ENCODE data around the gene ZNF691.

ZNF691 gene, protein sequence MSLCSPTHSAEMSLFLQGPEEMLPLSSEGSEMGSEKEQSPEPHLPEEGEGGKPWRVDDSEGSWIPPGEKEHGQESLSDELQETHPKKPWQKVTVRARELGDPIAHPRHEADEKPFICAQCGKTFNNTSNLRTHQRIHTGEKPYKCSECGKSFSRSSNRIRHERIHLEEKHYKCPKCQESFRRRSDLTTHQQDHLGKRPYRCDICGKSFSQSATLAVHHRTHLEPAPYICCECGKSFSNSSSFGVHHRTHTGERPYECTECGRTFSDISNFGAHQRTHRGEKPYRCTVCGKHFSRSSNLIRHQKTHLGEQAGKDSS

GRCh38 chr1:42846257-42847110 is at the start of gene ZNF691:
Gene ZNF691 (plus strand): TSS chr1:42846613. CDS start chr1:42849659, 3,046 bp downstream.
- peak within 1 kb of the TSS; percentile 92 for H3K4me3 ChIP-seq (replicated peaks; ENCODE audit: low read depth, low read length)
- DNase-seq (ENCODE audit: extremely low read depth, insufficient read length), result peak; percentile 86
- H3K36me3 ChIP-seq (ENCODE audit: control insufficient read depth, insufficient read depth, low read length), result peaks cover 7% of the 10 kb centered on the region
- TF ChIP-seq, protein P1, sequence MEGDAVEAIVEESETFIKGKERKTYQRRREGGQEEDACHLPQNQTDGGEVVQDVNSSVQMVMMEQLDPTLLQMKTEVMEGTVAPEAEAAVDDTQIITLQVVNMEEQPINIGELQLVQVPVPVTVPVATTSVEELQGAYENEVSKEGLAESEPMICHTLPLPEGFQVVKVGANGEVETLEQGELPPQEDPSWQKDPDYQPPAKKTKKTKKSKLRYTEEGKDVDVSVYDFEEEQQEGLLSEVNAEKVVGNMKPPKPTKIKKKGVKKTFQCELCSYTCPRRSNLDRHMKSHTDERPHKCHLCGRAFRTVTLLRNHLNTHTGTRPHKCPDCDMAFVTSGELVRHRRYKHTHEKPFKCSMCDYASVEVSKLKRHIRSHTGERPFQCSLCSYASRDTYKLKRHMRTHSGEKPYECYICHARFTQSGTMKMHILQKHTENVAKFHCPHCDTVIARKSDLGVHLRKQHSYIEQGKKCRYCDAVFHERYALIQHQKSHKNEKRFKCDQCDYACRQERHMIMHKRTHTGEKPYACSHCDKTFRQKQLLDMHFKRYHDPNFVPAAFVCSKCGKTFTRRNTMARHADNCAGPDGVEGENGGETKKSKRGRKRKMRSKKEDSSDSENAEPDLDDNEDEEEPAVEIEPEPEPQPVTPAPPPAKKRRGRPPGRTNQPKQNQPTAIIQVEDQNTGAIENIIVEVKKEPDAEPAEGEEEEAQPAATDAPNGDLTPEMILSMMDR (IDR thresholded peaks at IDR 0.05; ENCODE audit: insufficient read depth, low read length, poor library complexity, severe bottlenecking), result peak; percentile 47
- H3K27me3 ChIP-seq (replicated peaks; ENCODE audit: control insufficient read depth, insufficient read depth, low read length), result no peaks in the 10 kb centered on the region

DNA sequence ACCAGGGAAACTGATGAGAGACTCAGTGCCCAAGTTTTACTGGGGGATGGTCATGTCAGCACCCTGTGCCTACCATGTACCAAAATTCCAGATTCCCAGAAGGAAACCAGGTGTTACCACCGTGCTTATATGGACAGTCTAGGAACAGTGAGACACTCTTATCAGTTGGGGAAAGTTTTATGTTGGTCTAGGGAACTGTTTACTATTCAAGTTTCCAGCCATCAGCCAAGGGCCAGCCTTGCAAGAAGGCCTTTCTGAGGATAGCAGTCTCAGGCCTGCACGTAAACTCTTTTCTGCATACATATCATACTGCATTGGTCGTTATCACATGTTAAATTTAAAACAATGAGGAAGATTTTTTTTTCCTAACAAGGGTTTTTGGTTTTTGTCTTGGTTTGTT is 49.0 kb upstream of the ZNF691 start:
- H3K36me3 ChIP-seq (ENCODE audit: control insufficient read depth, insufficient read depth, low read length), result no peaks in the 10 kb centered on the region
- no peaks in the 10 kb centered on the region for H3K27me3 ChIP-seq (replicated peaks; ENCODE audit: control insufficient read depth, insufficient read depth, low read length)
- no peak overlapping the region for H3K4me3 ChIP-seq (replicated peaks; ENCODE audit: low read depth, low read length)
- TF ChIP-seq, protein P1 (IDR thresholded peaks at IDR 0.05; ENCODE audit: insufficient read depth, low read length, poor library complexity, severe bottlenecking), result no peak
- no peak for DNase-seq (ENCODE audit: extremely low read depth, insufficient read length)

- no peak overlapping the region for H3K4me3 ChIP-seq (replicated peaks; ENCODE audit: low read depth, low read length)
- H3K36me3 ChIP-seq (ENCODE audit: control insufficient read depth, insufficient read depth, low read length), result no peaks in the 10 kb centered on the region
- no peak for DNase-seq (ENCODE audit: extremely low read depth, insufficient read length)
- no peaks in the 10 kb centered on the region for H3K27me3 ChIP-seq (replicated peaks; ENCODE audit: control insufficient read depth, insufficient read depth, low read length)
- TF ChIP-seq, protein P1 (IDR thresholded peaks at IDR 0.05; ENCODE audit: insufficient read depth, low read length, poor library complexity, severe bottlenecking), result no peak
These were observed 48.4 kb upstream of the ZNF691 start for GRCh38 chr1:42797979-42798378.

GRCh38 chr1:42801832-42802473 is 44.5 kb upstream of the ZNF691 start:
- no peak overlapping the region for H3K4me3 ChIP-seq (replicated peaks; ENCODE audit: low read depth, low read length)
- no peaks in the 10 kb centered on the region for H3K27me3 ChIP-seq (replicated peaks; ENCODE audit: control insufficient read depth, insufficient read depth, low read length)
- no peaks in the 10 kb centered on the region for H3K36me3 ChIP-seq (ENCODE audit: control insufficient read depth, insufficient read depth, low read length)
- DNase-seq (ENCODE audit: extremely low read depth, insufficient read length), result no peak
- TF ChIP-seq, protein P1 (IDR thresholded peaks at IDR 0.05; ENCODE audit: insufficient read depth, low read length, poor library complexity, severe bottlenecking), result no peak

DNA sequence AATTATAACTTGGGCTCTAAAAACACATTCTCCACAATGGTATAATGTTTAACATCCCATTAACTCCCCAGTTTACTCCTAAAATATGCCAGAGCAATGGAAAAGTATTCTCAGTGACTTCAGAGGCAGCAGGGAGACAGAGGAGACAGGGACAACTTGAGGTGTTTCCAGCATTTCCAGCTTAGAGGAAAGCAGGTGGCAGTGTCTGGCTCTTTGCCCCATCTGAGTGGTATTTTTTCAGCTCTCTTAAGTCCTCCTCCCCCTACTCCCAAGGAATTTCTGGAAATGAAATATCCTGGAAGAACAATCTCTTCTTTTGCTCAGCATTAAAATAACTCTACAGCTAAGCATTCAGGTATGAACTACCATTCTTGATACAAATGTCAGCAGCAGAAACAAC is 40.2 kb upstream of the ZNF691 start:
- Histone ChIP-seq H3K4me3 (replicated peaks; ENCODE audit: low read depth, low read length) (no peak overlapping the region), H3K27me3 (replicated peaks; ENCODE audit: control insufficient read depth, insufficient read depth, low read length) (no peaks in the 10 kb centered on the region), H3K36me3 (ENCODE audit: control insufficient read depth, insufficient read depth, low read length) (no peaks in the 10 kb centered on the region)
- DNase-seq (ENCODE audit: extremely low read depth, insufficient read length), result no peak
- TF ChIP-seq, protein P1 (IDR thresholded peaks at IDR 0.05; ENCODE audit: insufficient read depth, low read length, poor library complexity, severe bottlenecking), result no peak

Measured in GM06990 (cell line).